Liver (tissue), 9 donors: ENCODE results near the gene KCNQ4. TPM values are rescaled to one million over a fixed set of nuclear protein-coding genes. Genes with fewer than 3 reads are reported as not detected.

ENCODE experiments used
- DNase-seq: peaks from one replicate; pipeline ENCODE4 v3.0.0-alpha.2; 2017; ENCODE audit warnings: low spot score
- H3K27ac ChIP-seq, 2 donors: one replicate each; pipeline ENCODE4 v1.7.0; 2013; ENCODE audit warnings: inconsistent platforms in 2 of 2, low read length in 2 of 2, control low read depth in 1 of 2, low read depth in 1 of 2, mild to moderate bottlenecking in 1 of 2
- H3K27me3 ChIP-seq, 4 donors: one replicate each; pipeline versions ENCODE4 v1.6.1 to v1.7.0; 2013; ENCODE audit warnings: low read length in 3 of 4, inconsistent platforms in 1 of 4, mild to moderate bottlenecking in 1 of 4, moderate library complexity in 1 of 4; ENCODE audit not compliant: control insufficient read depth in 4 of 4, insufficient read depth in 4 of 4
- H3K36me3 ChIP-seq, 4 donors: one replicate each; pipeline versions ENCODE4 v1.6.1 to v1.7.0; 2013; ENCODE audit warnings: low read length in 3 of 4, mild to moderate bottlenecking in 3 of 4, low read depth in 1 of 4, moderate library complexity in 1 of 4; ENCODE audit not compliant: control insufficient read depth in 4 of 4, insufficient read depth in 3 of 4
- H3K4me1 ChIP-seq, 4 donors: one replicate each; pipeline versions ENCODE4 v1.6.1 to v1.7.0; 2013; ENCODE audit warnings: low read length in 3 of 4, mild to moderate bottlenecking in 3 of 4, moderate library complexity in 1 of 4; ENCODE audit not compliant: control insufficient read depth in 4 of 4, insufficient read depth in 4 of 4
- H3K4me3 ChIP-seq, 3 donors: one replicate each; pipeline versions ENCODE4 v1.6.1 to v1.7.0; 2013; ENCODE audit warnings: low read length in 3 of 3, control low read depth in 1 of 3, low read depth in 1 of 3, mild to moderate bottlenecking in 1 of 3
- H3K9ac ChIP-seq, 2 donors: one replicate each; pipeline ENCODE4 v1.7.0; 2013; ENCODE audit warnings: low read length in 2 of 2, mild to moderate bottlenecking in 2 of 2, moderate library complexity in 2 of 2, control low read depth in 1 of 2, low read depth in 1 of 2
- H3K9me3 ChIP-seq, 4 donors: one replicate each; pipeline versions ENCODE4 v1.6.1 to v1.7.0; 2013; ENCODE audit warnings: low read length in 3 of 4; ENCODE audit not compliant: control insufficient read depth in 4 of 4
- ATF3 ChIP-seq: IDR thresholded peaks from 2 replicates; pipeline ENCODE4 v1.6.1; 2016; ENCODE audit warnings: antibody characterized with exemption
- EGR1 ChIP-seq, 2 donors: IDR thresholded peaks; 2 replicates each; pipeline ENCODE4 v1.6.1; 2016 to 2018; ENCODE audit warnings: antibody characterized with exemption in 2 of 2, low read depth in 2 of 2
- FOXA1 ChIP-seq: IDR thresholded peaks from 2 replicates; pipeline ENCODE4 v1.6.1; 2016; ENCODE audit warnings: antibody characterized with exemption
- FOXA2 ChIP-seq: IDR thresholded peaks from 2 replicates; pipeline ENCODE4 v1.6.1; 2016; ENCODE audit warnings: antibody characterized with exemption
- GABPA ChIP-seq, 2 donors: IDR thresholded peaks in 1 of 2; conservative IDR thresholded peaks in 1 of 2; 2 replicates each; pipeline ENCODE4 v1.6.1; 2016; ENCODE audit warnings: antibody characterized with exemption in 2 of 2, mild to moderate bottlenecking in 1 of 2, moderate library complexity in 1 of 2
- HNF4A ChIP-seq, 2 donors: conservative IDR thresholded peaks; 2 replicates each; pipeline ENCODE4 v1.6.1; 2016; ENCODE audit warnings: antibody characterized with exemption in 2 of 2, mild to moderate bottlenecking in 2 of 2
- HNF4G ChIP-seq: IDR thresholded peaks from 2 replicates; pipeline ENCODE4 v1.6.1; 2016; ENCODE audit warnings: antibody characterized with exemption
- JUND ChIP-seq, 2 donors: IDR thresholded peaks; 2 replicates each; pipeline ENCODE4 v1.6.1; 2016; ENCODE audit warnings: antibody characterized with exemption in 2 of 2
- NR2F2 ChIP-seq: IDR thresholded peaks from 2 replicates; pipeline ENCODE4 v1.6.1; 2016; ENCODE audit warnings: antibody characterized with exemption
- RAD21 ChIP-seq, 2 donors: IDR thresholded peaks; 2 replicates each; pipeline ENCODE4 v1.6.1; 2016; ENCODE audit warnings: antibody characterized with exemption in 2 of 2, mild to moderate bottlenecking in 2 of 2
- RXRA ChIP-seq, 2 donors: IDR thresholded peaks; 2 replicates each; pipeline ENCODE4 v1.6.1; 2017 to 2018; ENCODE audit warnings: antibody characterized with exemption in 2 of 2, mild to moderate bottlenecking in 1 of 2
- SP1 ChIP-seq: IDR thresholded peaks from 2 replicates; pipeline ENCODE4 v1.6.1; 2018; ENCODE audit warnings: antibody characterized with exemption, mild to moderate bottlenecking
- TAF1 ChIP-seq: conservative IDR thresholded peaks from 2 replicates; pipeline ENCODE4 v1.6.1; 2016; ENCODE audit warnings: antibody characterized with exemption, mild to moderate bottlenecking
- YY1 ChIP-seq: IDR thresholded peaks from 2 replicates; pipeline ENCODE4 v1.6.1; 2016; ENCODE audit warnings: antibody characterized with exemption, mild to moderate bottlenecking
- ZBTB33 ChIP-seq: IDR thresholded peaks from 2 replicates; pipeline ENCODE4 v1.6.1; 2016; ENCODE audit warnings: antibody characterized with exemption
- WGBS: extraction: QIAGEN DNeasy Blood & Tissue Kit; methylation state at CpG from one replicate; pipeline ENCODE4 v1.1.7; 2013; 5-methylcytosine and 5-hydroxymethylcytosine counted together
- polyA plus RNA-seq, 2 donors: library from polyadenylated mRNA; stranded (reverse) in 1 of 2; unstranded in 1 of 2; fragments of 200-250 nt in 1 of 2; fragments of >200 nt in 1 of 2; fragmentation: Nextera tagmentation in 1 of 2; extraction: Ambion mirVana in 1 of 2; gene quantifications; one replicate each; pipeline versions ENCODE4 v1.2.1 to v1.2.3, GENCODE V29; 2013 to 2015
- total RNA-seq, 2 donors: library from RNA; depleted of rRNA; stranded (reverse); fragments of >200 nt; gene quantifications; one replicate each; pipeline ENCODE4 v1.2.3, GENCODE V29; 2014
- TF ChIP-seq, protein P1 (sequence below): fragments of 150-350 bp; IDR thresholded peaks from 2 replicates; pipeline ENCODE4 v1.5.1; 2017; ENCODE audit warnings: improper control_type of control experiment, low read depth, low read length; ENCODE audit not compliant: missing input control
- TF ChIP-seq, protein P2 (sequence below): IDR thresholded peaks from 2 replicates; pipeline ENCODE4 v1.6.1; 2016; ENCODE audit warnings: antibody characterized with exemption
- TF ChIP-seq, protein P3 (sequence below): IDR thresholded peaks from 2 replicates; pipeline ENCODE4 v1.6.1; 2016; ENCODE audit warnings: antibody characterized with exemption, mild to moderate bottlenecking
- donor health status: healthy.
- donor health status: healthy.
- donor health status: healthy.
- donor health status: healthy.
- donor health status: healthy.

The KCNQ4 gene
- total and polyA plus RNA-seq, 4 donors, result 0.10 to 2.1 (median 0.27) TPM

GRCh38 chr1:40810927-40811326, 27.3 kb downstream of the KCNQ4 start:
- 84% methylated on average over 5 of the region's 5 CpGs for WGBS
- H3K27ac ChIP-seq, result no peak overlapping the region
- no peak for DNase-seq
- H3K36me3 ChIP-seq, result no peaks in the 10 kb centered on the region
- H3K9me3 ChIP-seq, result no peaks in the 10 kb centered on the region
- H3K4me3 ChIP-seq, result no peak overlapping the region
- no peak for TF ChIP-seq NR2F2
- TF ChIP-seq ATF3, result no peak
- TF ChIP-seq FOXA2, result no peak
- TF ChIP-seq RAD21 (IDR thresholded peaks at IDR 0.05), result no peak
- TF ChIP-seq YY1, result no peak
- TF ChIP-seq, protein P1, sequence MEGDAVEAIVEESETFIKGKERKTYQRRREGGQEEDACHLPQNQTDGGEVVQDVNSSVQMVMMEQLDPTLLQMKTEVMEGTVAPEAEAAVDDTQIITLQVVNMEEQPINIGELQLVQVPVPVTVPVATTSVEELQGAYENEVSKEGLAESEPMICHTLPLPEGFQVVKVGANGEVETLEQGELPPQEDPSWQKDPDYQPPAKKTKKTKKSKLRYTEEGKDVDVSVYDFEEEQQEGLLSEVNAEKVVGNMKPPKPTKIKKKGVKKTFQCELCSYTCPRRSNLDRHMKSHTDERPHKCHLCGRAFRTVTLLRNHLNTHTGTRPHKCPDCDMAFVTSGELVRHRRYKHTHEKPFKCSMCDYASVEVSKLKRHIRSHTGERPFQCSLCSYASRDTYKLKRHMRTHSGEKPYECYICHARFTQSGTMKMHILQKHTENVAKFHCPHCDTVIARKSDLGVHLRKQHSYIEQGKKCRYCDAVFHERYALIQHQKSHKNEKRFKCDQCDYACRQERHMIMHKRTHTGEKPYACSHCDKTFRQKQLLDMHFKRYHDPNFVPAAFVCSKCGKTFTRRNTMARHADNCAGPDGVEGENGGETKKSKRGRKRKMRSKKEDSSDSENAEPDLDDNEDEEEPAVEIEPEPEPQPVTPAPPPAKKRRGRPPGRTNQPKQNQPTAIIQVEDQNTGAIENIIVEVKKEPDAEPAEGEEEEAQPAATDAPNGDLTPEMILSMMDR, result no peak
- TF ChIP-seq JUND (IDR thresholded peaks at IDR 0.05), result no peak
- no peak for TF ChIP-seq ZBTB33
- TF ChIP-seq HNF4G, result no peak
- TF ChIP-seq HNF4A (conservative IDR thresholded peaks at IDR 0.05), result no peak
- no peak for TF ChIP-seq GABPA (IDR thresholded peaks at IDR 0.05 in 1 of 2, conservative IDR thresholded peaks at IDR 0.05 in 1 of 2)
- TF ChIP-seq RXRA (IDR thresholded peaks at IDR 0.05), result no peak
- no peak for TF ChIP-seq EGR1 (IDR thresholded peaks at IDR 0.05; ENCODE audit: low read depth in 2 of 2)
- TF ChIP-seq TAF1, result no peak
- TF ChIP-seq FOXA1, result no peak
- H3K27me3 ChIP-seq, result no peaks in the 10 kb centered on the region
- H3K4me1 ChIP-seq, result no peaks in the 10 kb centered on the region
- H3K9ac ChIP-seq, result no peak overlapping the region

DNA sequence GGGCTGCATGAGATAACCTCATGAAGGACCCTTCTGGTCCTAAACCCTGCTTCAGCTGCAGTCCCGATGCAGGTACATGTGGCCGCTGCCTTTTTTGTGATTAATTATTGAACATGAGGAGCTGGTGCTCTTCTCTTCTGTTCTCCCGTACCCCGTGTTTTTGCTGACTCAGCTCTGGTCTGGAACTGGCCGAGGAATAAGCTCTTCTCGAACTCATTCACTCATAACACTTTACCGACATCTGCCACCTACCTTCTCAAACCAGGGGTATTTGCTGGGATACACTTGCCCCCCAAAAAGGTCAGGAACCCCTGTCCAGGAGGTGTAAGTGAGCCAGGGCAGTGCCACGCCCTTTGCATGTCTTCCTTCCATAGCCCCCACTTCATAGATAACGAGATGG, 31.8 kb downstream of the KCNQ4 start:
- WGBS, result 70% methylated on average over 9 of the region's 9 CpGs
- H3K36me3 ChIP-seq, result no peaks in the 10 kb centered on the region

More for the DNA sequence above, 31.8 kb downstream of the KCNQ4 start:
- no peaks in the 10 kb centered on the region for H3K9me3 ChIP-seq
- TF ChIP-seq FOXA2 (no peak), ATF3 (no peak), RAD21 (IDR thresholded peaks at IDR 0.05) (no peak), NR2F2 (no peak), SP1 (no peak), FOXA1 (no peak), GABPA (IDR thresholded peaks at IDR 0.05 in 1 of 2, conservative IDR thresholded peaks at IDR 0.05 in 1 of 2) (no peak), ZBTB33 (no peak), HNF4A (conservative IDR thresholded peaks at IDR 0.05) (no peak)
- TF ChIP-seq, protein P2, sequence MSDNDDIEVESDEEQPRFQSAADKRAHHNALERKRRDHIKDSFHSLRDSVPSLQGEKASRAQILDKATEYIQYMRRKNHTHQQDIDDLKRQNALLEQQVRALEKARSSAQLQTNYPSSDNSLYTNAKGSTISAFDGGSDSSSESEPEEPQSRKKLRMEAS, result no peak
- TF ChIP-seq, protein P3, sequence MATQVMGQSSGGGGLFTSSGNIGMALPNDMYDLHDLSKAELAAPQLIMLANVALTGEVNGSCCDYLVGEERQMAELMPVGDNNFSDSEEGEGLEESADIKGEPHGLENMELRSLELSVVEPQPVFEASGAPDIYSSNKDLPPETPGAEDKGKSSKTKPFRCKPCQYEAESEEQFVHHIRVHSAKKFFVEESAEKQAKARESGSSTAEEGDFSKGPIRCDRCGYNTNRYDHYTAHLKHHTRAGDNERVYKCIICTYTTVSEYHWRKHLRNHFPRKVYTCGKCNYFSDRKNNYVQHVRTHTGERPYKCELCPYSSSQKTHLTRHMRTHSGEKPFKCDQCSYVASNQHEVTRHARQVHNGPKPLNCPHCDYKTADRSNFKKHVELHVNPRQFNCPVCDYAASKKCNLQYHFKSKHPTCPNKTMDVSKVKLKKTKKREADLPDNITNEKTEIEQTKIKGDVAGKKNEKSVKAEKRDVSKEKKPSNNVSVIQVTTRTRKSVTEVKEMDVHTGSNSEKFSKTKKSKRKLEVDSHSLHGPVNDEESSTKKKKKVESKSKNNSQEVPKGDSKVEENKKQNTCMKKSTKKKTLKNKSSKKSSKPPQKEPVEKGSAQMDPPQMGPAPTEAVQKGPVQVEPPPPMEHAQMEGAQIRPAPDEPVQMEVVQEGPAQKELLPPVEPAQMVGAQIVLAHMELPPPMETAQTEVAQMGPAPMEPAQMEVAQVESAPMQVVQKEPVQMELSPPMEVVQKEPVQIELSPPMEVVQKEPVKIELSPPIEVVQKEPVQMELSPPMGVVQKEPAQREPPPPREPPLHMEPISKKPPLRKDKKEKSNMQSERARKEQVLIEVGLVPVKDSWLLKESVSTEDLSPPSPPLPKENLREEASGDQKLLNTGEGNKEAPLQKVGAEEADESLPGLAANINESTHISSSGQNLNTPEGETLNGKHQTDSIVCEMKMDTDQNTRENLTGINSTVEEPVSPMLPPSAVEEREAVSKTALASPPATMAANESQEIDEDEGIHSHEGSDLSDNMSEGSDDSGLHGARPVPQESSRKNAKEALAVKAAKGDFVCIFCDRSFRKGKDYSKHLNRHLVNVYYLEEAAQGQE, result no peak
- H3K4me3 ChIP-seq, result no peak overlapping the region
- H3K27ac ChIP-seq, result no peak overlapping the region
- DNase-seq, result no peak
- no peak overlapping the region for H3K9ac ChIP-seq
- H3K27me3 ChIP-seq, result no peaks in the 10 kb centered on the region
- H3K4me1 ChIP-seq, result peaks cover 4 to 16% (median 10%) of the 10 kb centered on the region in 4 donors
